CD14-positive monocyte (primary cell): ENCODE results near the gene BRD3OS. TPM values are rescaled to one million over a fixed set of nuclear protein-coding genes. Genes with fewer than 3 reads are reported as not detected.

Source experiments
- DNase-seq, 3 donors: peaks; one replicate each; pipeline ENCODE4 v3.0.0-alpha.2; 2011 to 2022
- H2AFZ ChIP-seq: 2 replicates; pipeline ENCODE4 v1.6.0; 2012; ENCODE audit warnings: mild to moderate bottlenecking, low read depth, low read length, inconsistent platforms; ENCODE audit not compliant: insufficient read depth, poor library complexity, severe bottlenecking
- H3K27ac ChIP-seq, 2 donors: 1 replicate in 1 of 2; 2 replicates in 1 of 2; pipeline ENCODE4 v1.5.1; 2012 to 2013; ENCODE audit warnings: low read length in 2 of 2, control low read depth in 1 of 2, inconsistent platforms in 1 of 2, low read depth in 1 of 2, mild to moderate bottlenecking in 1 of 2
- H3K27me3 ChIP-seq, 2 donors: one replicate each; pipeline versions ENCODE4 v1.6.0 to v1.6.1; 2011 to 2013; ENCODE audit warnings: low read length in 2 of 2; ENCODE audit not compliant: control insufficient read depth in 2 of 2, insufficient read depth in 2 of 2
- H3K36me3 ChIP-seq, 2 donors: replicated peaks in 1 of 2; 1 replicate in 1 of 2; 2 replicates in 1 of 2; pipeline versions ENCODE4 v1.5.1 to v1.6.1; 2012 to 2013; ENCODE audit warnings: low read length in 2 of 2, control low read depth in 1 of 2, inconsistent platforms in 1 of 2, mild to moderate bottlenecking in 1 of 2; ENCODE audit not compliant: insufficient read depth in 2 of 2, control insufficient read depth in 1 of 2
- H3K4me1 ChIP-seq, 2 donors: 1 replicate in 1 of 2; 2 replicates in 1 of 2; pipeline versions ENCODE4 v1.5.1 to v1.6.1; 2012 to 2013; ENCODE audit warnings: low read length in 2 of 2, control low read depth in 1 of 2, inconsistent platforms in 1 of 2, mild to moderate bottlenecking in 1 of 2, moderate library complexity in 1 of 2; ENCODE audit not compliant: insufficient read depth in 2 of 2, control insufficient read depth in 1 of 2
- H3K4me2 ChIP-seq: replicated peaks from 2 replicates; pipeline ENCODE3; 2012; ENCODE audit warnings: low read length, moderate library complexity, mild to moderate bottlenecking; ENCODE audit not compliant: poor library complexity, severe bottlenecking; ENCODE audit errors: extremely low read depth
- H3K4me3 ChIP-seq, 3 experiments: fragments of 200-600 bp in 1 of 3; sonication (generic) in 1 of 3; replicated peaks in 1 of 3; 1 replicate in 2 of 3; 2 replicates in 1 of 3; pipeline ENCODE4 v1.5.1; 2011 to 2013; ENCODE audit warnings: low read length in 3 of 3, mild to moderate bottlenecking in 3 of 3, control low read depth in 2 of 3, low read depth in 2 of 3, inconsistent platforms in 1 of 3, moderate library complexity in 1 of 3
- H3K79me2 ChIP-seq: 2 replicates; pipeline ENCODE4 v1.6.0; 2012; ENCODE audit warnings: mild to moderate bottlenecking, control low read depth, inconsistent platforms, low read length, moderate library complexity; ENCODE audit not compliant: insufficient read depth
- H3K9ac ChIP-seq: 2 replicates; pipeline ENCODE4 v1.6.0; 2017; ENCODE audit warnings: low read length, mild to moderate bottlenecking; ENCODE audit not compliant: insufficient read depth, poor library complexity, severe bottlenecking
- H3K9me3 ChIP-seq, 2 donors: replicated peaks in 1 of 2; 1 replicate in 1 of 2; 2 replicates in 1 of 2; pipeline versions ENCODE4 v1.5.1 to v1.6.1; 2012 to 2013; ENCODE audit warnings: low read length in 2 of 2, control low read depth in 1 of 2; ENCODE audit not compliant: control insufficient read depth in 1 of 2, insufficient read depth in 1 of 2
- H4K20me1 ChIP-seq: 2 replicates; pipeline ENCODE4 v1.6.0; 2012; ENCODE audit warnings: mild to moderate bottlenecking, low read length, control low read depth, moderate library complexity; ENCODE audit not compliant: insufficient read depth
- H3K27ac Mint-ChIP-seq, 7 donors: one replicate each; pipeline ENCODE4 v1.8.0; 2020; ENCODE audit warnings: mild to moderate bottlenecking in 7 of 7, mixed read lengths in 7 of 7, moderate library complexity in 6 of 7, inconsistent platforms in 2 of 7
- H3K27me3 Mint-ChIP-seq, 3 donors: one replicate each; pipeline ENCODE4 v1.8.0; 2021 to 2022; ENCODE audit warnings: low read depth in 3 of 3, mild to moderate bottlenecking in 3 of 3, mixed read lengths in 3 of 3, moderate library complexity in 3 of 3, inconsistent platforms in 1 of 3
- H3K36me3 Mint-ChIP-seq, 2 donors: one replicate each; pipeline ENCODE4 v1.8.0; 2020; ENCODE audit warnings: mixed read lengths in 2 of 2, inconsistent platforms in 1 of 2, mild to moderate bottlenecking in 1 of 2
- H3K4me1 Mint-ChIP-seq: one replicate; pipeline ENCODE4 v1.8.0; 2020; ENCODE audit warnings: mild to moderate bottlenecking, mixed read lengths
- H3K4me3 Mint-ChIP-seq, 2 donors: one replicate each; pipeline ENCODE4 v1.8.0; 2020; ENCODE audit warnings: mild to moderate bottlenecking in 2 of 2, mixed read lengths in 2 of 2, moderate library complexity in 1 of 2
- H3K9me3 Mint-ChIP-seq, 7 donors: one replicate each; pipeline ENCODE4 v1.8.0; 2020 to 2022; ENCODE audit warnings: mixed read lengths in 7 of 7, mild to moderate bottlenecking in 6 of 7, moderate library complexity in 6 of 7, inconsistent platforms in 2 of 7
- CTCF ChIP-seq: fragments of 200-600 bp; IDR thresholded peaks from one replicate; pipeline ENCODE4 v1.8.0; 2022; ENCODE audit warnings: antibody characterized with exemption, mild to moderate bottlenecking
- WGBS: methylation state at CpG from one replicate; pipeline ENCODE4 v1.1.5; 2013; ENCODE audit warnings: missing lambda C conversion rate; ENCODE audit not compliant: insufficient coverage; 5-methylcytosine and 5-hydroxymethylcytosine counted together
- intact Hi-C, 2 donors: fragments of 100-400 bp; cut with micrococcal nuclease; formaldehyde crosslinking; loops; one replicate each; pipeline versions ENCODE4 v1.15.0 to v1.15.1; 2023
- polyA plus RNA-seq, 3 donors: library from polyadenylated mRNA; depleted of rRNA in 1 of 3; unstranded in 2 of 3; stranded (reverse) in 1 of 3; fragments of 300-500 nt in 2 of 3; fragments of >200 nt in 1 of 3; fragmentation: Illumina TruSeq in 2 of 3; gene quantifications; 1 replicate in 2 of 3; 2 replicates in 1 of 3; pipeline ENCODE4 v1.2.3, GENCODE V29; 2012 to 2021

The BRD3OS gene
- polyA plus RNA-seq, 3 donors = 2.9 to 6.8 (median 6.6) TPM

DNA sequence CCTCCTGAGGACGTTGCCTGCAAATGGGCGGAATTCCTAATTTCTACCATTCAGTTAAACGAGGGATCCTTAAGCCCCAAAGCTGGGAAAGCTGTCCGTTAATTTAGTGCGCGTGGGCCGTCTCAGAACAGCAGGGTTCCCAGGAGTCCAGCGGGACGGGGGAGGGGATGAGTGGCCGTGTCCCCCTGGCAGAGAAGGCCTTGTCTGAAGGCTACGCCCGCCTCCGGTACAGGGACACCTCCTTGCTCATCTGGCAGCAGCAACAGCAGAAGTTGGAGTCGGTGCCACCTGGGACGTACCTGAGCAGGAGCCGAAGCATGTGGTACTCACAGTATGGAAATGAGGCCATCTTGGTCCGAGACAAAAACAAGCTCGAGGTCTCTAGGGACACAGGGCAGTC, 1.3 kb downstream of the BRD3OS start:
- Mint-ChIP-seq H3K36me3 (peaks cover 11 to 28% of the 10 kb centered on the region in 2 donors), H3K9me3 (peaks cover 0 to 3% (median 0%) of the 10 kb centered on the region in 7 donors), H3K4me3 (peak overlapping the region in 1 of 2 donors; percentile 77), H3K27ac (peak overlapping the region in 1 of 7 donors; percentile 42), H3K27me3 (peaks cover 0 to 3% (median 1%) of the 10 kb centered on the region in 3 donors), H3K4me1 (peaks cover 11% of the 10 kb centered on the region)
- peaks cover 12 to 13% of the 10 kb centered on the region in 2 donors for H3K4me1 ChIP-seq
- peak overlapping the region in 1 of 3 experiments; percentile 80 for H3K4me3 ChIP-seq
- 96% methylated on average over 17 of the region's 18 CpGs for whole genome bisulfite sequencing
- H4K20me1 ChIP-seq = peaks cover 3% of the 10 kb centered on the region
- no peaks in the 10 kb centered on the region for H3K27me3 ChIP-seq
- H3K36me3 ChIP-seq = peaks cover 10 to 25% of the 10 kb centered on the region in 2 donors
- intact Hi-C loops = loop anchor here (5.0 to 10.0 kb wide), 3 partner anchors 552 to 689 kb away; partner anchors contain the start of genes CACFD1 (in 1 of the 2), SLC2A6 (in 1 of the 2) and SURF6 (in 1 of the 2)
- H3K79me2 ChIP-seq = no peaks in the 10 kb centered on the region
- peak overlapping the region; percentile 82 for H2AFZ ChIP-seq
- TF ChIP-seq CTCF = no peak
- no peak overlapping the region for H3K4me2 ChIP-seq
- H3K9me3 ChIP-seq = no peaks in the 10 kb centered on the region
- no peak overlapping the region for H3K27ac ChIP-seq
- H3K9ac ChIP-seq = no peak overlapping the region
- no peak for DNase-seq

DNA sequence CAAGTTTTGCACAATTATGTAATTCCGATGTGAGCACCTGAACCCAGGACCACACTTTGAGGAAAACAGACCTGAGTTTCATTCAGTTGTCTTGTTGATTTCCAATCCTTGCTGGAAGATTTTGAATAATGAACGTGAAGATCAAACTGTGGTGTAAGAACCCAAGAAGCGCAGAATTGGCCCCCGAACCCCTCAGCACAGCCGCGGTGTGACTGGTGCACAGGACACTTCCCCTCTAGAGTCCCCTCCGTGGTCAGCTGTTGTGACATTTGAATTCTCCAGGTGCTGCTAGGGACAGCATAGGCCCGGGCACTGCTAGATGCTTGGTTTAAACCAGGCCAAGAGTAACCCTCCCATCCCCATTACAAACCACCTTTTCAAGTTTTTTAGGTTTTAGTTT, 1.7 kb downstream of the BRD3OS start:
- H3K36me3 ChIP-seq = peaks cover 14 to 29% of the 10 kb centered on the region in 2 donors
- H3K79me2 ChIP-seq = no peaks in the 10 kb centered on the region
- H3K4me2 ChIP-seq = no peak overlapping the region
- H3K4me3 Mint-ChIP-seq = no peak overlapping the region
- H3K27me3 ChIP-seq = no peaks in the 10 kb centered on the region
- no peaks in the 10 kb centered on the region for H3K9me3 ChIP-seq
- no peak overlapping the region for H2AFZ ChIP-seq
- no peak for DNase-seq
- H3K27ac ChIP-seq = no peak overlapping the region
- peaks cover 11 to 32% of the 10 kb centered on the region in 2 donors for H3K36me3 Mint-ChIP-seq
- intact Hi-C loops = loop anchor here (5.0 to 10.0 kb wide), 3 partner anchors 552 to 690 kb away; partner anchors contain the start of genes CACFD1 (in 1 of the 2), SLC2A6 (in 1 of the 2) and SURF6 (in 1 of the 2)
- WGBS = 83% methylated on average over 3 of the region's 8 CpGs
- no peak overlapping the region for H3K27ac Mint-ChIP-seq
- H3K4me1 Mint-ChIP-seq = peaks cover 11% of the 10 kb centered on the region
- peaks cover 0 to 3% (median 0%) of the 10 kb centered on the region in 7 donors for H3K9me3 Mint-ChIP-seq
- H3K4me1 ChIP-seq = peaks cover 12 to 13% of the 10 kb centered on the region in 2 donors
- H4K20me1 ChIP-seq = peaks cover 3% of the 10 kb centered on the region
- no peak overlapping the region for H3K4me3 ChIP-seq
- peaks cover 0 to 3% (median 1%) of the 10 kb centered on the region in 3 donors for H3K27me3 Mint-ChIP-seq
- no peak overlapping the region for H3K9ac ChIP-seq
- TF ChIP-seq CTCF = no peak
